ENCODE data around the gene PSMD11. TPM values are rescaled to one million over a fixed set of nuclear protein-coding genes. Genes with fewer than 3 reads are reported as not detected.

The PSMD11 gene
- 76.4 and 84.8 TPM in 2 replicates for total RNA-seq

GRCh38 chr17:32444301-32445073, at the start of gene PSMD11:
TSS of gene PSMD11 (plus strand) at chr17:32444510. CDS start at chr17:32444524, 14 bp downstream.

GRCh38 chr17:32486701-32487472, 42.6 kb downstream of the PSMD11 start, which contains the start of gene CDK5R1:
TSS of gene CDK5R1 (plus strand) at chr17:32486993. CDS start at chr17:32487621, 628 bp downstream.

Other genes with a start within 250 kb of the PSMD11 start
- gene RHBDL3, start 178.7 kb upstream of the PSMD11 start, total RNA-seq, result under 0.01 TPM in 2 replicates
- 17.1 and 19.1 TPM in 2 replicates for gene C17orf75, start 102.3 kb upstream of the PSMD11 start, total RNA-seq
- gene ZNF207, start 94.4 kb upstream of the PSMD11 start, total RNA-seq, result 72.4 and 78.9 TPM in 2 replicates
- 0.28 and 0.55 TPM in 2 replicates for gene CDK5R1, start 42.5 kb downstream of the PSMD11 start, total RNA-seq